Heart left ventricle (tissue), 13 donors: ENCODE measurements around the gene INTS2.

Source experiments
- POLR2A ChIP-seq, 2 donors: fragments of 450-650 bp; IDR thresholded peaks; one replicate each; pipeline ENCODE4 v1.6.1; 2017; ENCODE audit warnings: antibody characterized with exemption in 2 of 2, mild to moderate bottlenecking in 2 of 2, moderate library complexity in 2 of 2
- TF ChIP-seq, protein P1 (sequence below), 12 donors: fragments of 200-600 bp; sonication (generic) in 4 of 12; IDR thresholded peaks; one replicate each; pipeline versions ENCODE4 v1.5.0 to v1.8.0; 2018 to 2022; ENCODE audit warnings: antibody characterized with exemption in 12 of 12, mild to moderate bottlenecking in 5 of 12
- donor health status: ischemic (EF 13 %, LVEDD 7.1; RV severe dilation, severe dysfunction).
- donor health status: DM: no; HTN: yes; CAD: no.
- donor health status: DM: no; HTN: no; CAD: no.
- donor health status: ischemic (EF 25% LVEDD 6.9; RV normal size, moderate dysfunction).
- donor health status: ischemic (EF 25% LVEDD 5.7; RV mildly dilated, moderate dysfunction).
- donor health status: ischemic (EF 35%, LVEDD 5.7; RV mildly dilated, moderate dysfunction).
- donor health status: nonischemic (EF 11% LVEDD 7.7; RV severe dilation, severe dysfunction).
- donor health status: DM: yes; HTN: yes; CAD: no.
- donor health status: PGD.
- donor health status: ischemic (EF 29% LVEDD 5.4; RV normal size, mild dysfunction).
- donor health status: nonischemic (EF 23%, LVEDD 6.1; RV moderate dilation, normal function).

- TF ChIP-seq, protein P1, sequence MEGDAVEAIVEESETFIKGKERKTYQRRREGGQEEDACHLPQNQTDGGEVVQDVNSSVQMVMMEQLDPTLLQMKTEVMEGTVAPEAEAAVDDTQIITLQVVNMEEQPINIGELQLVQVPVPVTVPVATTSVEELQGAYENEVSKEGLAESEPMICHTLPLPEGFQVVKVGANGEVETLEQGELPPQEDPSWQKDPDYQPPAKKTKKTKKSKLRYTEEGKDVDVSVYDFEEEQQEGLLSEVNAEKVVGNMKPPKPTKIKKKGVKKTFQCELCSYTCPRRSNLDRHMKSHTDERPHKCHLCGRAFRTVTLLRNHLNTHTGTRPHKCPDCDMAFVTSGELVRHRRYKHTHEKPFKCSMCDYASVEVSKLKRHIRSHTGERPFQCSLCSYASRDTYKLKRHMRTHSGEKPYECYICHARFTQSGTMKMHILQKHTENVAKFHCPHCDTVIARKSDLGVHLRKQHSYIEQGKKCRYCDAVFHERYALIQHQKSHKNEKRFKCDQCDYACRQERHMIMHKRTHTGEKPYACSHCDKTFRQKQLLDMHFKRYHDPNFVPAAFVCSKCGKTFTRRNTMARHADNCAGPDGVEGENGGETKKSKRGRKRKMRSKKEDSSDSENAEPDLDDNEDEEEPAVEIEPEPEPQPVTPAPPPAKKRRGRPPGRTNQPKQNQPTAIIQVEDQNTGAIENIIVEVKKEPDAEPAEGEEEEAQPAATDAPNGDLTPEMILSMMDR (IDR thresholded peaks at IDR 0.05), result no peak
- TF ChIP-seq POLR2A (IDR thresholded peaks at IDR 0.05), result no peak
Observed at GRCh38 chr17:61970030-61970429, 42.2 kb upstream of the INTS2 start.
